Iris pigment epithelial cell (primary cell): Measurements from ENCODE around the gene SUPT4H1.

Experiments used
- DNase-seq: peaks from one replicate; pipeline ENCODE4 v3.0.0-alpha.2; 2011; ENCODE audit warnings: low read depth

SUPT4H1 gene

DNA sequence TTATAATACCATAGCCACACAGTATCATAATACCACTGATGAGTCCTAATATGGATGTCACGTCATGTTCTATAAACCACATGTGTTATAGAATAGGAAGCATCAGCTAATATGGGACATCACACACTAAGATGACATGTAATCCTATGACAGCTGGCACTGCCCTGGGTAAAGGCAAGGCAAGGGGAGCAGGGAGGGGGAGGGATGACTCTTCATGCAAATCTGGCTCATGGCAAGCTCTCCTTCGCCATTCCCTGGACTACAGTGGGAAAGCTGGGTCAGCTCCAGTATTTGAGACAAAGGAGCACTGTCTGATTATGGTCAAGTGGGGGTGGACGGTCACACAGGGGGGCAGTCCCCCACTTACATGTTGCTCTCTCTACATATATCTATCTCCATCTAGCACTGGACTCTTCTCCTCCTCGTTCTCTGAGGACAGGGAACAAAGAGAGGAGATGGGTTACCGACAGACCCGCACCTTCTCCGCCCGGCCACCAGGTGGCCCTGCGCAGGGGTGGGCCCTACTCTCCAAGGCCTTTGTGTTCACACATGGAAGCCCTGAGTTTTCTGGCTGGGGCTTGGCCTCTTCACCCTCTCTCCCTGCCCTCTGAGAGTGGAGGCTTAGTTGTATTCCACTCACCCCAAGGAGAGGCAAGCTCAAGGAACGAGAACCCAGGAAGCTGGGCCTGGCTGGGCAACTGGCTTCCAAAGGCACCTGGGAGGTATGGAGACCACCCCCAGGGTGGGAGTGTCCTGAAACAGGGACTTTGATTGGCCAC lies 47.8 kb downstream of the SUPT4H1 start:
- peak; percentile 41 for DNase-seq

DNA sequence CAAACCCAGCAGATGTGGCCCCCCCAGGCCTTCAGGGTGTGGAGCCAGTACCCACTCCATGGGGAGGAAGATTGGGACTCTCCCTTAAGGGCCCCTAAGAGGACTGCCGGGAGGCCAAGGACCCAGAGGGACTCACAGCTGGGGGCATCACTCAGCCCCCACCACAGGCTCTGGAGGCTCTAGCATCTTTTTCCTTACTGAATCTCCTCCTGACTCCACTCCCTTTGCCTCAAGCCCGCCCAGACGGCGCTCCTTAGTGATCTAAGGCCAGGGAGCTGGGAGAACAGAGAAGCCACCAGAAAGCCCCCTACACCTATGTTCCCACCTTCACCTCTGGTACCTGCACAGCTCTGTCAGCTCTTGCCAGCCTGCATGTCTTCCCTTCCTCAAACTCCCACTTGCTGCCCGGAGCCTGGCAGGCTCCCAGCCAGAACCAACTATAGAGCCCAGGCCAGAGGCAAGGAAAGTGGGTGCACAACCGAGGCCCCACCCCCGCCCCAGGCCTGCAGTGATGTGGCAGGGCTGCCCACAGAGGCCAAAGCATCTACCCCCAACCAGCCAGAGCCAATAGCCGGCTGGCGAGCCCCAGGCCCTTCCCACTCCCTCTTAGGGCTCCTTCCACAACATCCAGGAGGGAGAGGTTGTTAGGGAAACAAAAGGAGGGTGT lies 48.9 kb downstream of the SUPT4H1 start:
- DNase-seq: no peak

DNA sequence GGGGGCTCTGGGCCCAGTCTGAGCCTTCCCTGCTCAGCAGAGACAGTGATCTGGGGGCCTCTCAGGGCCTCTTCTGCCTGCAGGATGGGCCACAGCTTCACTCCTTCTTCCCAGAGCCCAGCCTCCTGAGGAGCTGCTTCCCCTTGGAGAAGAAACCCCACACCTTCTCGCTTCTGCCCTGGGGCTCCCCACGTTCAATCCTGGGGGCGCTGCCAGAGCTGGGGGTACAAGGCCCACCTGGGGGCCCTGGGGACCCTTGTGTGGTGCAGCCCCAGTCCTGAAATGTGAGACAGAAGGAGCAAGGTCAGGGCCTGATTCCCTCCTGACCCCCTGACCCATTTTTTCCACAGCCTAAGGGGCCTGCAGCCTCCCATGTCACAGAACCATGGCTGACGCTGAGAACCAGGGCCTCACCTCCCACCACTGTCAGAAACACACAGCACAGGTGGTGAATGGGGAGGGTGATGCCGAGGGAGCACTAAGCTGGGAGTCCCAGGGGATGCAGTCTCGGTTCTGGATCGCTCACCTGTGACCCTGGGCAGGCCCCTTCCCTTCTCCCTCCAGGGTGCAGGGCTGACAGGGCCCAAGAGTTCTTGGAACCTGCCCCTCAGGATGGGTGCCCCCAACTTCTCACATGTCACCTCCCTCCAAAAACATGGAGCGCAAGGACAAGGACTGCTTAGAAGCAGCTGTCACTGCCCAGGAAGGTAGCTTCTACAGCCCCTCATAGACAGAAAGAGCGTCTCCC lies 49.7 kb downstream of the SUPT4H1 start:
- no peak for DNase-seq

DNA sequence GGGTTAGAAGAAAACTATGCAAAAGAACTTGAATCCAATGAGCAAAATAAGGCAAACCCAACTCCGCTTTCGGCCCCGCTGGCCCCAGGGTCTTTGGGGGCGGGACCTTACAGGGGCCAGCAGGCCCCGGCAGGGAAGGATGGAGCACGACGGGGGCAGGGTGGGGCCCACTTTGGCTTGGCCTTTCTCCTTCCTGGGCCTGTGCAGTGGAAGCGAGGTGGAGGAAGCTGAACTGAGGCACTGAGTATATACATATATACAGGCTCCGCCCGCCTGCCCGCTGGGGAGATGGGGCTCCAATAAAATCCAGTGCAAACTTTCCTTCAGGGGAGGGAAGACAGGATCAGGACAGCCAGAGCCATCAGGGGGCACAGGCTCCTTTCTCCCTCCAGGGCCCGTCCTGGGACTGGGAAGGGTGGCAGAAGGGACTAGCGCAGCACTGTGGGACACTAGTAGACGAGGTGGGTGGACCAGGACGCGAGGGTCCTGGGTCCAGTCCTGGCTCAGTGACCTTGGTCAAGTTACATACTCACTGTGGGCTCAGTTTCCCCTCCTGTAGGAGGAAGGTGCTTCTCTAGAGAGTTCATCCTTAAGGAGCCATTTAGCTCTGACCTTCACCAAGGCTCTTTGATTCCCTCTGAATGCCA lies 50.4 kb downstream of the SUPT4H1 start:
- DNase-seq: no peak

DNA sequence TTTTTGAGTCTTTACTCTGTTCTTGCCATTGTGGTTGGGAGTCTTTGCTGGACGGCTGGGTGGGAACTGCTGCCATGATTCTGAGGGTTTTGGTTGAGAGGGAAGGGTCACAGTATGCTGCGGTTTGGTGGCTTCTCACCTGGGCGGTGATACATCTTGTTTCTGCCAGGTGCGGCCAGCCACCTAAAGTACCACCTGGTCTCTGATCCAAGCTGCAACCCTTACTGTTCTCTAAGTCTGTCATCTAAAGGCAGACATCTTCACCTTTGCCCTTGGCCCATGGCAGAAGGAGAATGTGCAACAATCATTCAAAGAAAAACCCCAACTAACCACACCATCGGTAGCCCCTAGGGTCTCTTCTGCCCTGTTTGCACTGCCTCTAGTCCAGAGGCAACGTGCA lies 51.7 kb downstream of the SUPT4H1 start:
- no peak for DNase-seq
